C4-2B (cell line): Measurements from ENCODE around the gene MAPKAPK2.

Source experiments
- CTCF ChIP-seq: fragments of 450-650 bp; conservative IDR thresholded peaks from 2 replicates; pipeline ENCODE4 v1.5.1; 2017; ENCODE audit warnings: mild to moderate bottlenecking
- ZFX ChIP-seq: fragments of 450-650 bp; IDR thresholded peaks from 2 replicates; pipeline ENCODE4 v1.6.1; 2017

- no peak for TF ChIP-seq CTCF
- no peak for TF ChIP-seq ZFX
Observed at GRCh38 chr1:206680279-206680678, 4.4 kb upstream of the MAPKAPK2 start.
